WTC11 (cell line): Measurements from ENCODE around the gene CAPN9.

Experiments
- CREM ChIP-seq: sonication (generic); formaldehyde crosslinking; IDR thresholded peaks from 2 replicates; pipeline ENCODE4 v1.8.1; 2022; ENCODE audit warnings: mild to moderate bottlenecking, missing genetic modification reagents, moderate library complexity
- IRF1 ChIP-seq: sonication (generic); formaldehyde crosslinking; IDR thresholded peaks from 2 replicates; pipeline ENCODE4 v1.8.0; 2023; ENCODE audit warnings: missing genetic modification reagents
- SP1 ChIP-seq: sonication (generic); formaldehyde crosslinking; conservative IDR thresholded peaks from 2 replicates; pipeline ENCODE4 v1.8.1; 2022; ENCODE audit warnings: missing genetic modification reagents
- ZSCAN18 ChIP-seq: fragments of 250-450 bp; sonication (Bioruptor Pico); IDR thresholded peaks from 2 replicates; pipeline ENCODE4 v2.1.2; 2022; ENCODE audit warnings: mild to moderate bottlenecking, moderate library complexity

- TF ChIP-seq ZSCAN18 (CRISPR knock-in tag): no peak
- TF ChIP-seq IRF1 (CRISPR knock-in tag): no peak
- no peak for TF ChIP-seq CREM (CRISPR knock-in tag)
- no peak for TF ChIP-seq SP1 (CRISPR knock-in tag)
Measured at GRCh38 chr1:230786385-230786753, 39.2 kb downstream of the CAPN9 start.
